K562 (cell line): ENCODE results near the gene TUBD1. TPM values are rescaled to one million over a fixed set of nuclear protein-coding genes. Genes with fewer than 3 reads are reported as not detected.

Source experiments
- ATAC-seq: fragments of 200-7000 bp; cut with Tn5 transposase; 3 replicates; pipeline ENCODE4 v1.9.1; 2020; ENCODE audit warnings: moderate library complexity
- BruUV-seq: library from RNA; stranded (reverse); fragments of 400-500 nt; replicated peaks from 2 replicates; lab custom pipeline; 2021; lab: Mats Ljungman, UMichigan
- CTCF ChIA-PET: fragments of 300-600 bp; formaldehyde crosslinking; extraction: SDS; loops from one replicate; lab custom pipeline; 2021; ENCODE audit warnings: low intra/inter-chr PET ratio; lab: Yijun Ruan, JAX
- POLR2A ChIA-PET: fragments of 300-600, 350-650 bp; sonication (Branson Sonifier 250); formaldehyde crosslinking; extraction: SDS; loops from one replicate; lab custom pipeline; 2021; ENCODE audit warnings: antibody characterized with exemption, inconsistent platforms; lab: Yijun Ruan, JAX
- DNase-seq, 4 experiments: peaks; one replicate each; pipeline versions ENCODE4 v3.0.0 to v3.0.0-alpha.2; 2011 to 2018; ENCODE audit warnings: low spot score in 3 of 4, mixed read lengths in 3 of 4; ENCODE audit errors: extremely low read depth in 1 of 4
- FAIRE-seq: peaks from 2 replicates; lab custom pipeline; 2011; peaks lifted over from hg19 to GRCh38; lab: Jason Lieb, UNC
- H2AFZ ChIP-seq: 2 replicates; pipeline ENCODE4 v1.6.0; 2011; ENCODE audit warnings: low read depth, low read length, control low read depth, inconsistent platforms
- H3K27ac ChIP-seq: fragments of 200-600 bp; 3 replicates; pipeline ENCODE4 v1.8.0; 2011; ENCODE audit warnings: low read depth, mild to moderate bottlenecking, control low read depth, inconsistent platforms, low read length, moderate library complexity, mixed read lengths; ENCODE audit errors: extremely low read depth
- H3K27me3 ChIP-seq, 2 experiments: fragments of 300-600 bp in 1 of 2; 2 replicates in 1 of 2; 3 replicates in 1 of 2; pipeline versions ENCODE4 v1.6.0 to v1.8.0; 2011; ENCODE audit warnings: inconsistent platforms in 2 of 2, low read length in 2 of 2, mild to moderate bottlenecking in 1 of 2, mixed read lengths in 1 of 2, moderate library complexity in 1 of 2; ENCODE audit not compliant: control insufficient read depth in 2 of 2, insufficient read depth in 2 of 2
- H3K36me3 ChIP-seq: fragments of 300-600 bp; 3 replicates; pipeline ENCODE4 v1.8.0; 2011; ENCODE audit warnings: mild to moderate bottlenecking, low read length, inconsistent platforms; ENCODE audit not compliant: control insufficient read depth, insufficient read depth
- H3K4me1 ChIP-seq, 2 experiments: fragments of 200-600 bp in 1 of 2; replicated peaks in 1 of 2; 2 replicates in 1 of 2; 3 replicates in 1 of 2; pipeline versions ENCODE4 v1.5.1 to v1.8.0; 2011; ENCODE audit warnings: inconsistent platforms in 2 of 2, low read length in 2 of 2, mild to moderate bottlenecking in 1 of 2, mixed read lengths in 1 of 2, moderate library complexity in 1 of 2; ENCODE audit not compliant: control insufficient read depth in 2 of 2, insufficient read depth in 2 of 2
- H3K4me2 ChIP-seq: 2 replicates; pipeline ENCODE4 v1.6.1; 2011; ENCODE audit warnings: low read length, control low read depth, inconsistent platforms, mixed read lengths; ENCODE audit not compliant: insufficient read depth
- H3K4me3 ChIP-seq: fragments of 200-600 bp; sonication (generic), shearing (Covaris generic); 2 replicates; pipeline ENCODE4 v1.5.1; 2016; ENCODE audit warnings: control low read depth, inconsistent platforms
- H3K79me2 ChIP-seq: fragments of 200-600 bp; 3 replicates; pipeline ENCODE4 v1.8.0; 2011; ENCODE audit warnings: low read length, inconsistent platforms; ENCODE audit not compliant: control insufficient read depth, insufficient read depth
- H3K9ac ChIP-seq, 2 experiments: 2 replicates each; pipeline versions ENCODE4 v1.6.0 to v1.6.1; 2011; ENCODE audit warnings: low read depth in 2 of 2, low read length in 2 of 2, control low read depth in 1 of 2, inconsistent platforms in 1 of 2, mild to moderate bottlenecking in 1 of 2, mixed read lengths in 1 of 2; ENCODE audit not compliant: insufficient read depth in 1 of 2
- H3K9me1 ChIP-seq: one replicate; pipeline ENCODE4 v1.6.0; 2011; ENCODE audit warnings: inconsistent platforms, mild to moderate bottlenecking, low read length, moderate library complexity; ENCODE audit not compliant: control insufficient read depth, insufficient read depth
- H3K9me3 ChIP-seq: replicated peaks from 2 replicates; pipeline ENCODE4 v1.5.1; 2011; ENCODE audit warnings: low read depth, low read length, inconsistent platforms; ENCODE audit not compliant: control insufficient read depth, insufficient read depth
- H4K20me1 ChIP-seq: replicated peaks from 2 replicates; pipeline ENCODE4 v1.6.1; 2011; ENCODE audit warnings: low read length, inconsistent platforms, mixed read lengths; ENCODE audit not compliant: control insufficient read depth, insufficient read depth
- C11orf30 ChIP-seq: fragments of 450-650 bp; IDR thresholded peaks from 2 replicates; pipeline ENCODE4 v1.6.1; 2016; ENCODE audit warnings: low read depth, mild to moderate bottlenecking
- CCNT2 ChIP-seq: IDR thresholded peaks from 2 replicates; pipeline ENCODE4 v1.6.1; 2011; ENCODE audit warnings: borderline replicate concordance, low read depth, mild to moderate bottlenecking, moderate library complexity, mixed read lengths, low read length; ENCODE audit not compliant: insufficient read length; ENCODE audit errors: extremely low read depth
- ELF1 ChIP-seq: fragments of 200-800 bp; sonication (Bioruptor generic); IDR thresholded peaks from 2 replicates; pipeline ENCODE4 v1.6.1; 2016; ENCODE audit warnings: missing genetic modification characterization, missing compliant biosample characterization
- KLF10 ChIP-seq: fragments of 250-450 bp; sonication (Bioruptor Pico); IDR thresholded peaks from 2 replicates; pipeline ENCODE4 v1.6.1; 2021; ENCODE audit warnings: matching md5 sums
- MEIS2 ChIP-seq: fragments of 450-650 bp; IDR thresholded peaks from 2 replicates; pipeline ENCODE4 v1.6.1; 2014; ENCODE audit warnings: mild to moderate bottlenecking; ENCODE audit not compliant: partially characterized antibody
- NELFE ChIP-seq: IDR thresholded peaks from 2 replicates; pipeline ENCODE4 v1.6.1; 2011; ENCODE audit warnings: mild to moderate bottlenecking; ENCODE audit not compliant: insufficient read depth, insufficient read length
- POLR2G ChIP-seq: fragments of 200-400 bp; formaldehyde crosslinking; IDR thresholded peaks from 2 replicates; pipeline ENCODE4 v1.6.1; 2017; ENCODE audit warnings: low read depth, mild to moderate bottlenecking, antibody characterized with exemption, low read length, moderate library complexity
- RNF2 ChIP-seq: sonication (generic); IDR thresholded peaks from 2 replicates; pipeline ENCODE4 v1.6.1; 2016
- TBL1XR1 ChIP-seq, 2 experiments: IDR thresholded peaks; 2 replicates each; pipeline ENCODE4 v1.6.1; 2012; ENCODE audit warnings: improper control_type of control experiment in 2 of 2, low read length in 2 of 2, mild to moderate bottlenecking in 1 of 2
- TFAM ChIP-seq: fragments of 250-450 bp; sonication (Bioruptor Pico); conservative IDR thresholded peaks from 2 replicates; pipeline ENCODE4 v1.5.0; 2021; ENCODE audit warnings: mild to moderate bottlenecking, moderate library complexity
- ZBED1 ChIP-seq: IDR thresholded peaks from 2 replicates; pipeline ENCODE4 v1.6.1; 2014
- ZKSCAN1 ChIP-seq: fragments of 150-350 bp; IDR thresholded peaks from 2 replicates; pipeline ENCODE4 v1.6.1; 2016; ENCODE audit warnings: low read depth, low read length
- ZNF239 ChIP-seq: fragments of 250-450 bp; sonication (Bioruptor Pico); IDR thresholded peaks from 2 replicates; pipeline ENCODE4 v1.4.0; 2020; ENCODE audit warnings: mild to moderate bottlenecking
- WGBS: fragments of 100-300 bp; shearing (Covaris generic); methylation state at CpG from one replicate; pipeline ENCODE4 v1.1.6; 2016; ENCODE audit warnings: low coverage, mixed read lengths; ENCODE audit not compliant: insufficient coverage; ENCODE audit errors: missing lambda C conversion rate; 5-methylcytosine and 5-hydroxymethylcytosine counted together
- in situ Hi-C: fragments of 300-500 bp; cut with MboI; formaldehyde crosslinking; loops from 4 replicates; pipeline ENCODE4 v1.15.0; 2018; ENCODE audit warnings: inconsistent platforms, mixed read lengths
- intact Hi-C: fragments of 100-400 bp; cut with micrococcal nuclease; formaldehyde crosslinking; loops from 2 replicates; pipeline ENCODE4 v1.14.2; 2022
- polyA plus RNA-seq, 8 experiments: library from polyadenylated mRNA; depleted of rRNA in 4 of 8; stranded (reverse) in 5 of 8; unstranded in 3 of 8; fragments of >200 nt; fragmentation: Nextera tagmentation in 2 of 8; fragmentation: Illumina TruSeq in 1 of 8; extraction: Ambion mirVana in 2 of 8; extraction: Trizol in 1 of 8; gene quantifications; 2 replicates each; pipeline versions ENCODE4 v1.2.1 to v1.2.3, GENCODE V29; 2011 to 2014; ENCODE audit warnings: inconsistent platforms in 1 of 8, missing spikeins in 1 of 8
- total RNA-seq, 7 experiments: library from RNA; depleted of rRNA in 6 of 7; stranded (reverse); fragments of >200 nt in 6 of 7; fragmentation: Illumina TruSeq in 2 of 7; extraction: Trizol in 2 of 7; gene quantifications; 2 replicates each; pipeline versions ENCODE4 v1.2.1 to v1.2.3, GENCODE V29; 2011 to 2021; ENCODE audit warnings: low replicate concordance in 1 of 7
- TF ChIP-seq, protein P1 (sequence below): fragments of 450-650 bp; formaldehyde crosslinking; IDR thresholded peaks from 2 replicates; pipeline ENCODE4 v1.4.0; 2020; ENCODE audit warnings: mild to moderate bottlenecking
- TF ChIP-seq, protein P2 (sequence below): fragments of 200-800 bp; sonication (Bioruptor generic); IDR thresholded peaks from 2 replicates; pipeline ENCODE4 v1.6.1; 2017; ENCODE audit warnings: missing genetic modification characterization, missing compliant biosample characterization
- TF ChIP-seq, protein P3 (sequence below): fragments of 450-650 bp; formaldehyde crosslinking; IDR thresholded peaks from 2 replicates; pipeline ENCODE4 v1.4.0; 2022; ENCODE audit warnings: mild to moderate bottlenecking, moderate library complexity

Gene TUBD1
- total and polyA plus RNA-seq, 9 of the 15 experiments (the other 6 are each of a cell fraction or from before 2014, with no cell fraction given) = 10.8 to 35.3 (median 17.9) TPM

DNA sequence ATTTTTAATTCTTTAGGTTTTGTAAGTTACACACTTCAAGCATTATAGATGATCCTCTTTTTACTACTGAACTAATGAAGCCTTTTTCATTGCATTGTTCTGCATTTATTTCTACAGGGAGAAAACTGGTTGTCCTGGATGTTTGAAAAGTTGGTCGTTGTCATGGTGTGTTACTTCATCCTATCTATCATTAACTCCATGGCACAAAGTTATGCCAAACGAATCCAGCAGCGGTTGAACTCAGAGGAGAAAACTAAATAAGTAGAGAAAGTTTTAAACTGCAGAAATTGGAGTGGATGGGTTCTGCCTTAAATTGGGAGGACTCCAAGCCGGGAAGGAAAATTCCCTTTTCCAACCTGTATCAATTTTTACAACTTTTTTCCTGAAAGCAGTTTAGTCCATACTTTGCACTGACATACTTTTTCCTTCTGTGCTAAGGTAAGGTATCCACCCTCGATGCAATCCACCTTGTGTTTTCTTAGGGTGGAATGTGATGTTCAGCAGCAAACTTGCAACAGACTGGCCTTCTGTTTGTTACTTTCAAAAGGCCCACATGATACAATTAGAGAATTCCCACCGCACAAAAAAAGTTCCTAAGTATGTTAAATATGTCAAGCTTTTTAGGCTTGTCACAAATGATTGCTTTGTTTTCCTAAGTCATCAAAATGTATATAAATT lies 53.0 kb downstream of the TUBD1 start (continued):
- TF ChIP-seq, protein P1, sequence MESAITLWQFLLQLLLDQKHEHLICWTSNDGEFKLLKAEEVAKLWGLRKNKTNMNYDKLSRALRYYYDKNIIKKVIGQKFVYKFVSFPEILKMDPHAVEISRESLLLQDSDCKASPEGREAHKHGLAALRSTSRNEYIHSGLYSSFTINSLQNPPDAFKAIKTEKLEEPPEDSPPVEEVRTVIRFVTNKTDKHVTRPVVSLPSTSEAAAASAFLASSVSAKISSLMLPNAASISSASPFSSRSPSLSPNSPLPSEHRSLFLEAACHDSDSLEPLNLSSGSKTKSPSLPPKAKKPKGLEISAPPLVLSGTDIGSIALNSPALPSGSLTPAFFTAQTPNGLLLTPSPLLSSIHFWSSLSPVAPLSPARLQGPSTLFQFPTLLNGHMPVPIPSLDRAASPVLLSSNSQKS = no peak
- TF ChIP-seq ZNF239 (CRISPR knock-in tag) (no peak), POLR2G (peak; percentile 1)

DNA sequence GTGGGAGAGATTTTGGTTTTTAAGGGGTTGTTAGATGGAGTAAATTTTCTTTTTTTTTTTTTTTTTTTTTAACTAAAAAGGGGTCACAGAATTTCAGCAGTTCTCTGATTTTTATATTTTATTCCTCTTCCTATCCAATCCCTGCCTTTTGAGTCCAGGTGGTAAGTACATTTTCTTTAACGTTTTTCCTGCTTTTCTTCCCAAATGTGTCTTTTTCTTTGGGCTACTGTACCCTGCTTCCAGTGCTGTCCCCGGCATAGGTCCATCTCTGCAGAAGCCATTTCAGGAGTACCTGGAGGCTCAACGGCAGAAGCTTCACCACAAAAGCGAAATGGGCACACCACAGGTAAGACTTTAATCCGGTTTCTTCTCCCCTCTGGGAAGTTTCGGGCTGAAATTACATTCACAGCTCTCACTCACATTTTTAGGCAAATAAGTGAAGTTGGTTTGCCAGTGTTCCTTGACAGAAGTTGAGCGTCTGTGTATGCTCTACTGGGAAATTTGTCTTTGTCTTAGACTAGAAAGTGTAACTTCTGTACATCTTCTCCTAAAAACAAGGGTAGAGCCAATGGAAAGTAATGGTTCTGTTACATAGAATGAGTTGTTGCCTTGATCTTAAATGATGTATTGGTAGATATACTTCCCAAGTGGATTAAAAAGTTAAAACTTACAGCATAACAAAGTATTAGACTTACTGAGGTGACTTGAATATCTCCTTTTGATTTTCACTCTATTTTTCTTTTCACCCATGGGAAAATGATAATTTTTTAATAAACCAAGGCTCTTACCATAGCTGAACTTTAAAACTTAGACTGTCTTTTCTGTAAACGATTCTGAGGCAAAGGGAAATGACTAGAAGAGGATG lies 54.5 kb downstream of the TUBD1 start:
- BruUV-seq = TSS peak; percentile 37
- FAIRE-seq = no peak
- Histone ChIP-seq H3K9ac (peak overlapping the region; percentile 89 to 98), H2AFZ (no peak overlapping the region), H3K27ac (peak overlapping the region; percentile 99), H3K4me3 (peak overlapping the region; percentile 96), H3K9me1 (no peaks in the 10 kb centered on the region), H3K79me2 (peaks cover 53% of the 10 kb centered on the region), H3K9me3 (no peaks in the 10 kb centered on the region), H3K27me3 (no peaks in the 10 kb centered on the region), H3K4me1 (peaks cover 2 to 27% of the 10 kb centered on the region in 2 experiments; a peak in 3 of 5 replicates), H3K36me3 (peaks cover 41% of the 10 kb centered on the region), H3K4me2 (peak overlapping the region; percentile 97), H4K20me1 (peaks cover 10% of the 10 kb centered on the region; the same call in 1 of the 2 replicates)
- intact Hi-C loops (loop anchor here (2.0 to 5.0 kb wide), 2 partner anchors 33 to 131 kb away; partner anchors contain the start of genes PTRH2 and VMP1), in situ Hi-C loops (loop anchor here (5.0 kb wide), 1 partner anchor 51 kb away; no protein-coding TSS in a partner anchor)
- DNase-seq = peak in 2 of 4 experiments; percentile 16 to 55
- ATAC-seq = peak; percentile 28
- under 1% methylated on average over 8 of the region's 8 CpGs for WGBS
- POLR2A ChIA-PET = interaction anchor here (0.6 to 8.2 kb wide), 25 partner anchors 8 to 1511 kb away, joined by 3 to 87 read pairs (median 4); partner anchors contain the start of genes PTRH2, TRIM37 and VMP1
- CTCF ChIA-PET = interaction anchor here (0.6 to 2.0 kb wide), 2 partner anchors 84 to 536 kb away, joined by 3 to 18 read pairs; no protein-coding TSS in a partner anchor
- TF ChIP-seq CCNT2 (peak; percentile 18), NELFE (no peak), ZBED1 (peak; percentile 84; the same call in 1 of the 2 replicates), ZKSCAN1 (no peak), C11orf30 (no peak), MEIS2 (no peak), TBL1XR1 (IDR thresholded peaks at IDR 0.05; ENCODE audit: low read length in 2 of 2) (peak in 1 of 2 experiments; percentile 57; a peak in 2 of 4 replicates), ELF1 (tag) (peak; percentile 57), KLF10 (CRISPR knock-in tag) (peak; percentile 37; the same call in 1 of the 2 replicates), RNF2 (no peak), TFAM (CRISPR knock-in tag) (no peak)
- TF ChIP-seq, protein P2, sequence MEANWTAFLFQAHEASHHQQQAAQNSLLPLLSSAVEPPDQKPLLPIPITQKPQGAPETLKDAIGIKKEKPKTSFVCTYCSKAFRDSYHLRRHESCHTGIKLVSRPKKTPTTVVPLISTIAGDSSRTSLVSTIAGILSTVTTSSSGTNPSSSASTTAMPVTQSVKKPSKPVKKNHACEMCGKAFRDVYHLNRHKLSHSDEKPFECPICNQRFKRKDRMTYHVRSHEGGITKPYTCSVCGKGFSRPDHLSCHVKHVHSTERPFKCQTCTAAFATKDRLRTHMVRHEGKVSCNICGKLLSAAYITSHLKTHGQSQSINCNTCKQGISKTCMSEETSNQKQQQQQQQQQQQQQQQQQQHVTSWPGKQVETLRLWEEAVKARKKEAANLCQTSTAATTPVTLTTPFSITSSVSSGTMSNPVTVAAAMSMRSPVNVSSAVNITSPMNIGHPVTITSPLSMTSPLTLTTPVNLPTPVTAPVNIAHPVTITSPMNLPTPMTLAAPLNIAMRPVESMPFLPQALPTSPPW (CRISPR knock-in tag) = no peak
- TF ChIP-seq, protein P3, sequence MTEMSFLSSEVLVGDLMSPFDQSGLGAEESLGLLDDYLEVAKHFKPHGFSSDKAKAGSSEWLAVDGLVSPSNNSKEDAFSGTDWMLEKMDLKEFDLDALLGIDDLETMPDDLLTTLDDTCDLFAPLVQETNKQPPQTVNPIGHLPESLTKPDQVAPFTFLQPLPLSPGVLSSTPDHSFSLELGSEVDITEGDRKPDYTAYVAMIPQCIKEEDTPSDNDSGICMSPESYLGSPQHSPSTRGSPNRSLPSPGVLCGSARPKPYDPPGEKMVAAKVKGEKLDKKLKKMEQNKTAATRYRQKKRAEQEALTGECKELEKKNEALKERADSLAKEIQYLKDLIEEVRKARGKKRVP (CRISPR knock-in tag) = no peak
